Right cardiac atrium (tissue), 5 donors: ENCODE measurements around the gene NECAB2. TPM values are rescaled to one million over a fixed set of nuclear protein-coding genes. Genes with fewer than 3 reads are reported as not detected.

Experiments
- ATAC-seq, 2 donors: fragments of 200-7000 bp; cut with Tn5 transposase; one replicate each; pipeline versions ENCODE4 v1.8.0 to v1.9.1; 2020; ENCODE audit warnings: moderate library complexity in 2 of 2, mild to moderate bottlenecking in 1 of 2
- DNase-seq, 3 donors: peaks; one replicate each; pipeline ENCODE4 v3.0.0-alpha.2; 2020
- H3K27ac ChIP-seq: one replicate; pipeline ENCODE4 v1.5.1; 2013; ENCODE audit warnings: mild to moderate bottlenecking, low read length, control low read depth, moderate library complexity
- H3K27me3 ChIP-seq: one replicate; pipeline ENCODE4 v1.6.1; 2013; ENCODE audit not compliant: control insufficient read depth, insufficient read depth
- H3K4me1 ChIP-seq: one replicate; pipeline ENCODE4 v1.6.1; 2013; ENCODE audit warnings: low read length; ENCODE audit not compliant: control insufficient read depth, insufficient read depth
- H3K4me3 ChIP-seq: one replicate; pipeline ENCODE4 v1.5.1; 2013; ENCODE audit warnings: low read length, control low read depth
- H3K9me3 ChIP-seq: one replicate; pipeline ENCODE4 v1.6.1; 2013; ENCODE audit warnings: low read length; ENCODE audit not compliant: control insufficient read depth
- WGBS: extraction: QIAGEN DNeasy Blood & Tissue Kit; methylation state at CpG from one replicate; pipeline ENCODE4 v1.1.7; 2013; 5-methylcytosine and 5-hydroxymethylcytosine counted together
- intact Hi-C, 4 donors: fragments of 100-400 bp; cut with DNase I; formaldehyde crosslinking; loops; one replicate each; pipeline versions ENCODE4 v1.11.0 to v1.14.0; 2022 to 2023
- polyA plus RNA-seq: library from polyadenylated mRNA; stranded (reverse); fragments of 200-250 nt; gene quantifications from one replicate; pipeline ENCODE4 v1.2.3, GENCODE V29; 2013
- total RNA-seq, 4 donors: library from RNA; stranded (reverse); fragmentation: NEBNext Ultra II Directional; extraction: Animal tissue kit (Norgen Biotek cat#: 25700); gene quantifications; one replicate each; pipeline ENCODE4 v1.2.1, GENCODE V29; 2021
- donor health status: healthy with polysubstance abuse.
- donor health status: DM: no; HTN: yes; CAD: no.
- donor health status: DM: no; HTN: no; CAD: no.
- donor health status: DM: no; HTN: yes; CAD: no; lungs with severe emphysema.
- donor health status: DM: yes; HTN: yes; CAD: no.

NECAB2 gene
- total and polyA plus RNA-seq, 5 donors = 0.28 to 1.8 (median 1.7) TPM

DNA sequence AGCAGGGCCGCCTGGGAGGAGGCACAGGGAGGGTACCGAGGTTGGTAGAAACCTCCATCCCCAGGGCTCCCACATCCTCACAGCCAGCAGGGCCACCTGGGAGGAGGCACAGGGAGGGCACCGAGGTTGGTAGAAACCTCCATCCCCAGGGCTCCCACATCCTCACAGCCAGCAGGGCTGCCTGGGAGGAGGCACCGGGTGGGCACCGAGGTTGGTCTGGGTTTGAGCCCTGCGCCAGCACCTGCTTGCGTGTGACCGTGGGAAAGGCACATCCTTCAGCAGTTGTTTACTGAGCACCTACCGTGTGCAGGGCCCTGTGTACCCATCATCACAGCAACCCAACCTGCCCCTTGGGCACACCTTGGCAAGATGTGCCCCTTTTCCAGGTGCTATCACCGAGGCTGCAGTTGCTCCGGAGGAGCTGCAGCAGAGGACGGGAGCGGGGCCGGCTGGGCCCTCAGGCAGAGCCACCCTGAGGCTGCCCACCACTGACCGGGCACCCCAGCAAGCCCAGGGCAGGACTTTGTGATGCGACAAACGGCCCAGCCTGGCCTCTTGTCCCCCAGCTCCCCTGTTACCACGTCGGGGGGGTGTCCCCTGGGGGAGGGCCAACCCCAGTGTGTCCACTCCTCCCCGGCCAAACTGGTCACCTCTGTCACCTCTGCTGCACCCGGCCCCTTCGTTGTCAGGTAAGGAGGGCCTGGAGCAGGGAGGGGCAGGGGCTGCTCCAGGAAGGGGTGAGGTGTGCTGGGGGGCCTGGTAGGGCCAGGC lies 37.1 kb upstream of the NECAB2 start:
- ATAC-seq (peak in 1 of 2 donors; percentile 4), DNase-seq (peak in 1 of 3 donors; percentile 20)
- WGBS = 84% methylated on average over 22 of the region's 22 CpGs
- Histone ChIP-seq H3K27me3 (no peaks in the 10 kb centered on the region), H3K9me3 (no peaks in the 10 kb centered on the region), H3K4me1 (no peaks in the 10 kb centered on the region), H3K4me3 (no peak overlapping the region), H3K27ac (no peak overlapping the region)
- intact Hi-C loops = no loop called here

DNA sequence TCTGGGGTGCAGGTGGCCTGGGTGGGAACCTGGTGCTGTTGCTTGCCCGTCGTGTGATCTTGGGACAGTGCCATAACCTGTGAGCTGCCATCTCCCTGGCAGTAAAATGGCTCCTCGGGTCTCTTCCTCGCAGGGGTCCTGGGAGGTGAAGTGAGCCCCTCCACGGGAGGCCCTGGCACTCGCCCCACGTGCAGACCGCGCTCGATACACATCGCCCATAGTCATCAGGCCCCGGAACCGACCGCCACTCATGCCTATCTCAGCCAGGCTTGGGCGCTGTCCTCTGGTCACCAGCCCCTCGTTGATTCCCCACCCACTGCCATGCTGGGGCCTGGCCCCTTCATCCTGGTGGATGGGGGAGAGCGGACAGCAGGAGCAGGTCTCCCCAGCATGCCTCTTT lies 36.5 kb upstream of the NECAB2 start:
- Histone ChIP-seq H3K27ac (no peak overlapping the region), H3K4me3 (no peak overlapping the region), H3K27me3 (no peaks in the 10 kb centered on the region), H3K4me1 (no peaks in the 10 kb centered on the region), H3K9me3 (no peaks in the 10 kb centered on the region)
- WGBS = 90% methylated on average over 17 of the region's 17 CpGs
- DNase-seq (peak in 1 of 3 donors; percentile 55), ATAC-seq (no peak)
- intact Hi-C loops = no loop called here

DNA sequence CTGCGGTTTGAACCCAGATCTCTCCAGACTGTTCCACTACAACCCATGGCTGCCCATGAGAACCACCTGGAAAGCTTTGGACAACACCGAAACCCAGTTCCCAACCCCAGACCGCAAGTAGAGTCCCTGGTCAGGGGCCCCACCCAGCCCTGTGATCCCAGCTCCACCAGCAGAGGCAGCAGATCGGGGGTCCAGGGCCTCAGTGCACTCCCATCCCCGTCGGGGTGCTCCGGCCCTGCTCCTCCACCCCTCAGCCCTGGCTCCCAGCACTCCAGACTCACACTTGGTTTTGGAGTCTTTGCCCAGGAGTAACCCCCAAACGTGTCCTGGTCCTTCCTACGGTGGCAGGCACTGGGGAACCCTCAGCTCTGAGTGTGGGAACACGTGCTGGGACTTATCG lies 35.7 kb upstream of the NECAB2 start:
- no peak for ATAC-seq
- Histone ChIP-seq H3K9me3 (no peaks in the 10 kb centered on the region), H3K4me3 (no peak overlapping the region), H3K4me1 (no peaks in the 10 kb centered on the region), H3K27ac (no peak overlapping the region), H3K27me3 (no peaks in the 10 kb centered on the region)
- intact Hi-C loops = no loop called here
- peak in 1 of 3 donors; percentile 22 for DNase-seq
- 92% methylated on average over 11 of the region's 11 CpGs for WGBS

DNA sequence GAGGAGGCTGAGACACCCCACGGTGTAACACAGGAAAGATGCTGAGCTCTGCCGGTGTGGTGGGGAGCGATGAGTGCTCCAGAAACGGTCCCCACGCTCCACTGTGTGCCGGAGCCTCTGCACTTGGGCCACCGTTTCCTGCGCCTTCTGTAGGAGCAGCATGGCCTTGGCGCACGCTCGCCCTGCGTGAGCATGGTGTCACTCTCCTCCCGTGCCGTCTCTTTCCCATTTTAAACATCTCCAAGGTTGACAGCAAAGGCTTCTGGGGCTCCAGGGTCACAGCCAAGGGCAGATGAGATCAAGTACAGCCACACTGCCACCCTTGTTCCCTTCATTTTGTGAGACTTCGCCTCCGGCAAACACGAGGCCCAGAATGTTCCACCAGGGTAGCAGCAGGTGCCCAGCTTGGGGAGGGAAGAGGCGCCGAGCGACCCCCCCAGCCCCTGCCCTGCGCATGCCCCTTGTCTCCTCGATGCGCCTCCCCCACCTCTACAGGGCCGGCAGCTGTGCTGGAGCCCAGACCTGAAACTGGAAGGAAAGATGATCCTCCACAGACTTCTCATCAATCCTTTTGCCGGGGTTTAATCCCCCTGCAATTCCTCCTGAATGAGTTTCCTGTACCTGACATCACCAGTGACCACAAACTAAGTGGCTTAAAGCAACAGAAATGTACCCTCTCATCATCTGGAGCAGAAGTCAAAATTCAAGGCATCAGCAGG lies 34.9 kb upstream of the NECAB2 start:
- Histone ChIP-seq H3K4me3 (no peak overlapping the region), H3K4me1 (no peaks in the 10 kb centered on the region), H3K9me3 (no peaks in the 10 kb centered on the region), H3K27ac (no peak overlapping the region), H3K27me3 (no peaks in the 10 kb centered on the region)
- intact Hi-C loops = no loop called here
- 87% methylated on average over 25 of the region's 25 CpGs for WGBS
- ATAC-seq = no peak
- DNase-seq = peak in 2 of 3 donors; percentile 33 to 38

DNA sequence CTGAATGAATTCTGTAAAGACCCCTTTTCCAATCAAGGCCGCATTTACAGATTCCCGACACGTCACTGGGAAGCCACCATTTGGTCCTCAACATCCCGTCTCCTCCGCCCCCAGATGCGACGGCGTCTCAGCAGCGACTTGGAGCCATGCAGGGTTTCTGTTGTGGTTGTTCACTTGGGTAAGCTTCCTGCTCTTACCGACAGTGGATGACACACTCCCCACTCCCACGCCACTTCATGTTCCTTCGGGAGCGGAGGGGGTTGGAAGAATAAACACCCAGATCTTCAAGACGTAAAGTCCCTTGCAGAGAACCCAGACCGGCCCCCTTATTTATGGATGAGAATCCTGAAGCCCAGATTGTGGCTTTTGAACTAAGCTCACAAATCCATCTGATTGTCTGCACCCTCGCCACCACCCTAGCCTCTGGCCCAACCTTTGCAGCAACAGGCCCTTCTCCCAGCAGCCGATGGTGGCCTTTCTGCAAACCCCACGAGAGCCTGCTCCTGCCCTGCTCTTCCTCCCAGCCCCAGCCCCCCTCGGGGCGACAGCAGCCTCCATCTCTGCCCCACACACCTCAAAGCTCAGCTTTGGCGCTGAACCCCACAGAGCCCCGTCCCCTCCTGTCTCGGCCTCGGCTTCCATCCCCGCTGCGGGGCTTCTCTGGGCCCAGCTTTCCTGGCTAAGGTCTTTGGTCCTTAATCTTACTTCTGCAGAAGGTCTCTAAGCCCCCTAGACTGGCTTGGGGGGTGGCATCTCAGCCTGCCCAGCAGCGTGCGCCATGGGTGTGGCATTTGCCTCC lies 34.0 kb upstream of the NECAB2 start:
- 80% methylated on average over 28 of the region's 28 CpGs for WGBS
- intact Hi-C loops = no loop called here
- no peaks in the 10 kb centered on the region for H3K9me3 ChIP-seq
- no peak overlapping the region for H3K4me3 ChIP-seq
- no peaks in the 10 kb centered on the region for H3K4me1 ChIP-seq
- DNase-seq (peak in 2 of 3 donors; percentile 36 to 55), ATAC-seq (no peak)
- H3K27me3 ChIP-seq = no peaks in the 10 kb centered on the region
- H3K27ac ChIP-seq = no peak overlapping the region

DNA sequence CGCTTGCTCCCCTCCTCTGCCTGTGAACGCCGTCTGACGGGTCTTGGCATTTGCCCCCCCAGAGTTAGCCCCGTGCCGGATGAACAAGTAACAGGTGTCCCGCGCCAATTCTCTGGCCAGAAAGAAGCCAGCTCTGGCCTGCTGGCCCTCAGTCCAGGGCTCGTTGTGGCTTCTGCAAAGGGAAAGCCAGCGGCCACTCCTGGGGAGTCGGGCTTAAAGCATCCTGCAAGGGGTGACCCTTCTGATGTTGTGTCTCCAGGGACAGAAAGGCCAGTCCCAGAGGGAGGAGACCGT lies 33.4 kb upstream of the NECAB2 start:
- intact Hi-C loops = no loop called here
- Histone ChIP-seq H3K27ac (no peak overlapping the region), H3K4me3 (no peak overlapping the region), H3K9me3 (no peaks in the 10 kb centered on the region), H3K27me3 (no peaks in the 10 kb centered on the region), H3K4me1 (no peaks in the 10 kb centered on the region)
- DNase-seq (peak in 2 of 3 donors; percentile 40 to 59), ATAC-seq (no peak)
- WGBS = 72% methylated on average over 12 of the region's 12 CpGs

DNA sequence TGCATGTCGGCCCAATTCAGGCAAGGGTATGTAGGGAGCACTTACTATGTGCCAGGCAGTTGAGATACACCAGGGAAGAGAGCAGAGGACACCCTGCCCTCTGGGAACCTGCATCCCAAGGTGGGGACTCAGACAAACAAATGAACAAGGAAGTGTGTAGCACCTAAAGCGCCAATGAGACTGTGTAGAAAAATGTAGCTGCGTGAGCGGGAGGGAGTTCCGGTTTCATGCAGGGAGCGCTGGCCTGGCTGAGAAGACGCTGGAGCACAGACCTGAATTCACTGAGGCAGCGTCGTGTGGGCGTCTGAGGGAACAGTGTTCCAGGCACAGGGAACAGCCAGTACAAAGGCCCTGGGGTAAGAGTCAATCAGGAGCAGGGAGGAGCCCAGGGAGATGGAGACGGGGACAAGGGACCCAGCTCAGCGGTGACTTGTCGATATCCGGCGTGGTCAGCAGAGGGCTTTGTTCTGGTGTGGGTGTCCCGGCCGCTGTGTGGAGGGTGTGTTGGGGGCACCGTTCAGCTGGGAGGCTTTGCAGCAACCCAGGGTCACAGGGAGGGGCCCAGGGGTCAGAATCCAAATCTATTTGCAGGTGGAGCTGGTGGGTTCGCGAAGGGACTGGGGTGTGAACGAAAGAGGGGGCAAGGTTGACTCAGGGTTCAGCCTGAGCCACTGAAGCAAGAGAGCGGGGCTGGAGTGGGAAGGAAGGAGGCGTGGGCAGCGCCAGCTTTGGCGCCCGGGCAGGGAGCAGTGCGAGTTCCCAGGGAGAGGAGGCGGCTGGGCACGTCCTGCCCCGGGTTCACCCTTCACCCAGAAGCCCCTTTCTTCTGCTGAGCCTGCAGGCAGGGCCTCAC lies 32.8 kb upstream of the NECAB2 start:
- no peak overlapping the region for H3K27ac ChIP-seq
- intact Hi-C loops = no loop called here
- no peak overlapping the region for H3K4me3 ChIP-seq
- no peaks in the 10 kb centered on the region for H3K4me1 ChIP-seq
- WGBS = 83% methylated on average over 30 of the region's 30 CpGs
- no peaks in the 10 kb centered on the region for H3K27me3 ChIP-seq
- DNase-seq = peak in 2 of 3 donors; percentile 37 to 50
- no peaks in the 10 kb centered on the region for H3K9me3 ChIP-seq
- ATAC-seq = no peak

DNA sequence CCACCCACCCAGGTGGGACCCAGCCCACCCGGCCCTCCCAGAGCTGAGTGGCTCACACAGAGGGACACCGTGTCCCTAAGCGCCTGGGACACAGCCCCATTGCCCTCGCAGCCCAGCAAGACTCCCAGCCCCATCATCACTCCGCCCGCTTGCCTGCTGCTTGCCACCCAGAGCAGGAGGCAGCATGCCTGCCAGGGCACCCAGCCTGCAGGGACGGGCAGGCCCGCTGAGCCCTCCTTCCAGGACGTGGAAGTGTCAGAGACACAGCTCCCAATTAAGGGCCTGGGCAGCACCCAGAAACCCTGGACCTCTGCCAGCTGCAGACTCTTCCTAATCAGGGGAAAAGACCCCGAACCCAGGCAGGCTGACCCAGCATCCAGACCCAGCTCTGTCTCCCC lies 32.2 kb upstream of the NECAB2 start:
- Histone ChIP-seq H3K9me3 (no peaks in the 10 kb centered on the region), H3K27me3 (no peaks in the 10 kb centered on the region), H3K4me3 (no peak overlapping the region), H3K4me1 (no peaks in the 10 kb centered on the region), H3K27ac (no peak overlapping the region)
- WGBS = 67% methylated on average over 10 of the region's 10 CpGs
- intact Hi-C loops = no loop called here
- no peak for ATAC-seq
- peak in 2 of 3 donors; percentile 46 to 63 for DNase-seq

DNA sequence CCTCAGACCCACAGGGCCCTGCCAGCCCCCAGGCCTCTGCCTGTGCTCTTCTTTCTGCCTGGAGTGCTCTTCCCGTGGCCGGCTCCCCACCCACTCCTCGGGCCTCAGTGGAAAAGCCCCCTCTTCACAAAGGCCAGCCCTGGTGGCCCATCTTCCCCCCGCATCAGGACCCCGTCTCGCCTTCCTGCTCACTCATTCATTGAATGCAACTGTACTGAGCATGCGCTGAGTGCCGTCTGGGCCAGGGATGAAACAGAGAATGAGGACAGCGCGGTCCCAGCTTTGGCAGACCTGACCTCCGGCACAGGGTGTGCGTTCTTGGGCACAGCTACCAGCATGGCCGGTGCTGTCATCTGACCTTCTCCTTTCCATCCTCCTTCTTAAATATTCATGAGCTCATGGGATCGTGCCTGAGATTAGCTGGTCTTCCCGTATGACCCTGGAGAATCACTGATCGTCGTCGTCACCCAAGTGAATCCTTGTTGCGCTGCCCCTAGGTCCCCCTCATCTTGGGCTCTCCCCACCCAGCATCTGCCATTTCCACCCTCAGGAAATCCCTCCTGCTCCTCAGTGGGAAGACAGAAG lies 31.4 kb upstream of the NECAB2 start:
- intact Hi-C loops = no loop called here
- H3K27ac ChIP-seq = no peak overlapping the region
- H3K9me3 ChIP-seq = no peaks in the 10 kb centered on the region
- 88% methylated on average over 19 of the region's 19 CpGs for WGBS
- DNase-seq (peak in 2 of 3 donors; percentile 24 to 33), ATAC-seq (no peak)
- H3K27me3 ChIP-seq = no peaks in the 10 kb centered on the region
- no peak overlapping the region for H3K4me3 ChIP-seq
- H3K4me1 ChIP-seq = no peaks in the 10 kb centered on the region

DNA sequence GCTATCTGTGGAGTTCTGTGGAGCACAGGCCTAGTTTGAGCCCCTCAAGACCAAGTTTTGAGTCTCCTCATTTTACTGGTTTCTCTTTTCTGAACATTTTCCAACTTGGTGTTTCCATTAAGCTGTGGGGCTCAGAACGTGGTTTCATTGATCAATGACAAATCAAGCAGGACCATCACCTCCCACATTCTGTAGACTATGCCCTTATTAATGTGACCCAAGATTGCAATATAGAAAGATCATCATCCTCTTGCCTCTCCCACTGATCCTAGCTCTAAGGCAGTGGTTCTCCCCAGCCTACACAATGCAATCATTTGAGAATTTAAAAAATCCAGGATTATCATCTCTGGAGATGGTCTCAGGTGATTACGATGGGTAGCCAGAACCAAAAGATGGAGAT lies 30.8 kb upstream of the NECAB2 start:
- H3K9me3 ChIP-seq = no peaks in the 10 kb centered on the region
- no peaks in the 10 kb centered on the region for H3K27me3 ChIP-seq
- 98% methylated on average over 2 of the region's 2 CpGs for WGBS
- no peak overlapping the region for H3K4me3 ChIP-seq
- intact Hi-C loops = no loop called here
- no peak for ATAC-seq
- no peaks in the 10 kb centered on the region for H3K4me1 ChIP-seq
- no peak overlapping the region for H3K27ac ChIP-seq
- no peak for DNase-seq
